NCI-H187 treated with DMSO at 0.1 percent for 48 hours (cell line): ENCODE data around the gene ZNFX1.
"Not testable (repeated sequence)": the region's sequence is repeated elsewhere in the genome, so short reads cannot be mapped to it uniquely, and the experiment has no call there.

Experiments used
- DNase-seq: peaks from one replicate; lab custom pipeline; 2025; lab: John Stamatoyannopoulos, UW

The ZNFX1 gene

DNA sequence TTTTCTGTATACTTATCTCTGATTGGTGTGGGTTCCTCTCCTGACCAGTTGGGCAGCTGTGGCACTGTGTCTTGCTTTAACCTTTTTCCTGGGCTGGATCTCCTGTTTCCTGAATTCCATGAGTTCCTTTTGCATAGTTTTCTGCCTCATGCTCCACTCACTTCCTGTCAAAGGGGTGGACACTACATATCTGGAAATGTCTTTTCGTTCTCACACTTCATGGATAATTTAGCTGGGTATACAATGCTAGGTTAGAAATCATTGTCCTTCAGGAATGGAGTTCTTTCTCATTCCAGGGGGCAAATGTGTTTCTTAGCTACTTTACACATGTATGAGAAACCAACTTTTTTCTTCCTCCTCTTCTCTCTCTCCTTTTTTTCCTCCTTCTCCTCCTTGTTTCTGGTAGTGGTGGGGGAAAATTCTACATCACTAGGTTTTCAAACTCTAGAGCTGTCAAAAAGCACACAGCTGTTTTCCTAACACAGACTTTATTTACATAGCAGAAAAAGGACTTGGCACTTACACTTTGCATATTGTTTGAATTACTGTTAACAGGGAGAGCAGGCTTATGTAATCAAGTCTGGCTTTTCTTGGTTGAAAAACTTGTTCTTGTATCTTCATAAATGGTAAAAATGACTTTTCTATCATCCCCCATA is 67.6 kb downstream of the ZNFX1 start:
- DNase-seq = no peak

DNA sequence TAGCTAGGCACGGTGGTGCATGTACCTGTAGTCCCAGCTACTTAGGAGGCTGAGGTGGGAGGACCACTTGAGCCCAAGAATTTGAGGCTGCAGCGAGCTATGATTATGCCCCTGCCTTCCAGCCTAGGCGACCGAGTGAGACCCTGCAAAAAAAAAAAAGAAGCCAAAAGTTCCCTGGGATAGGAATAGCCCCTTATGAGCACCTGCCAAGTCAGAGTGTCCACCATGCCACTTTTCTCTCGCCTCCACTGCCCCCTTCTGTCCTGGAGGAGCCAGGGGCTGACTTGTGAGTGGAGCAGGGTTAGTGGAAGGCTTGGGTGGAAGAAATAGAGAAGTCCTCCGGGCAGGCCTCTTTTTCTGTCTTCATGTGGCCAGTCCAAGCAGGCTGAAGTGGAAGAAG is 70.8 kb downstream of the ZNFX1 start:
- no peak for DNase-seq

DNA sequence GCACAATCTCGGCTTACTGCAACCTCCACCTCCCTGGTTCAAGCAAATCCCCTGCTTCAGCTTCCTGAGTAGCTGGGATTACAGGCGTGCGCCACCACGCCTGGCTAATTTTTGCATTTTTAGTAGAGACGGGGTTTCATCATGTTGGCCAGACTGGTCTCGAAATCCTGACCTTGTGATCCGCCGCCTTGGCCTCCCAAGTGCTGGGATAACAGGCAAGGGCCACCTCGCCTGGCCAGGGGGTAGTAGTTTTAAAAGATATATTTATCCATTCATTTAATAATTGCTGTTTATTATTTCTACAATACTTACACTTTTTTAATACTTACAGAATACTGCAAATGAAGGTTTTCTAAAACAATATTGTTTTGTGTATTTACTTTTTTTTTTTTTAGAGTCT is 74.1 kb downstream of the ZNFX1 start:
- DNase-seq = no peak

DNA sequence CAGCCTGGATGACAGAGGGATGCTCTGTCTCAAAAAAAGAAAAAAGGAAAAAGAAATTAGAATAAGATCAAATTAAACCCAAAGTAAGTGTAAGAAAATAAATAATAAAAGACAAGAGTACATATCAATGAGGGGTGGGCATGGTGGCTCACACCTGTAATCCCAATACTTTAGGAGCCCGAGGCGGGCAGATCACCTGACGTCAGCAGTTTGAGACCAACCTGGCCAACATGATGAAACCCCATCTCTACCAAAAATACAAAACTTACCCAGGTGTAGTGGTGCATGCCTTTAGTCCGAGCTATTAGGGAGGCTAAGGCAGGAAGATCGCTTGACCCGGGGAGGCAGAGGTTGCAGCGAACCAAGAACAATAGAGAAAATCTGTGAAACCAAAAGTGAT is 74.8 kb downstream of the ZNFX1 start:
- no peak for DNase-seq

DNA sequence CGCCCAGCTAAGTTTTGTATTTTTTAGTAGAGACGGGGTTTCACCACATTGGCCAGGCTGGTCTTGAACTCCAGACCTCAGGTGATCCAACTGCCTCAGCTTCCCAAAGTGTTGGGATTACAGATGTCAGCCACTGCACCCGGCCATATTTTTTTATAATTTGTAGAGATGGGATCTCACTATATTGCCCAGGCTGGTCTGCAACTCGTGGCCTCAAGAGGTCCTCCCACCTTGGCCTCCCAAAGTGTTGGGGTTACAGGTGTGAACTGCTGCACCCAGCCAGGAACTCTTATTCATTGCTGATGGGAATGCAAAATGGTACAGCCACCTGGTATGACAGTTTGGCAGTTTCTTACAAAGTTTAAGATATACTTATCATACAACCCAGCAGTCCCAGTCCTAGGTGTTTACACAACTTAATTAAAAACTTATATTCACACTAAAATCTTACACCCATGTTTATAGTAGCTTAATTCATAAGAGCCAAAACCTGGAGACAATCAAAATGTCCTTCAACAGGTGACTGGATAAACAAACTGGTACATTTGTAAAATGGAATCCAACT is 78.0 kb downstream of the ZNFX1 start:
- no peak for DNase-seq

DNA sequence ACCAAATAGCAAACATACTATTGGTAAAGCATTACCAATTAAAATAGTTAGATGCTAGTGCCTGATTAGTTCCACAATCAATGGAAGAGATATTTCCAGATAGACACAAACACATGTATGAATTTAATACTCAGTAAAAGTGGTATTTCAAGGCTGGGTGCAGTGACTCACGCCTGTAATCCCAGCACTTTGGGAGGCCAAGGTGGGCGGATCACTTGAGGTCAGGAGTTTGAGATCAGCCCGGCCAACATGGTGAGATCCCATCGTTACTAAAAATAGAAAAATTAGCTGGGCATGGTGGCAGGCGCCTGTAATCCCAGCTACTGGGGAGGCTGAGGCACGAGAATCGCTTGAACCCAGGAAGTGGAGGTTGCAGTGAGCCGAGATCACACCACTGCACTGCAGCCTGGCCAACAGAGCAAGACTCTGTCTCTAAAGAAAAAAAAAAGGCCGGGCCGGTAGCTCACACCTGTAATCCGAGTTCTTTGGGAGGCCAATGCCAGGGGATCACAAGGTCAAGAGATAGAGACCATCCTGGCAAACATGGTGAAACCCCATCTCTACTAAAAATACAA is 84.8 kb downstream of the ZNFX1 start:
- not testable (repeated sequence) for DNase-seq
